Measurements from ENCODE around the gene FGR. TPM values are rescaled to one million over a fixed set of nuclear protein-coding genes. Genes with fewer than 3 reads are reported as not detected.
"Not testable (repeated sequence)": the region's sequence is repeated elsewhere in the genome, so short reads cannot be mapped to it uniquely, and the experiment has no call there.

The FGR gene
- total RNA-seq, 3 donors from 2014 or later, result 0.08 to 0.65 (median 0.61) TPM

DNA sequence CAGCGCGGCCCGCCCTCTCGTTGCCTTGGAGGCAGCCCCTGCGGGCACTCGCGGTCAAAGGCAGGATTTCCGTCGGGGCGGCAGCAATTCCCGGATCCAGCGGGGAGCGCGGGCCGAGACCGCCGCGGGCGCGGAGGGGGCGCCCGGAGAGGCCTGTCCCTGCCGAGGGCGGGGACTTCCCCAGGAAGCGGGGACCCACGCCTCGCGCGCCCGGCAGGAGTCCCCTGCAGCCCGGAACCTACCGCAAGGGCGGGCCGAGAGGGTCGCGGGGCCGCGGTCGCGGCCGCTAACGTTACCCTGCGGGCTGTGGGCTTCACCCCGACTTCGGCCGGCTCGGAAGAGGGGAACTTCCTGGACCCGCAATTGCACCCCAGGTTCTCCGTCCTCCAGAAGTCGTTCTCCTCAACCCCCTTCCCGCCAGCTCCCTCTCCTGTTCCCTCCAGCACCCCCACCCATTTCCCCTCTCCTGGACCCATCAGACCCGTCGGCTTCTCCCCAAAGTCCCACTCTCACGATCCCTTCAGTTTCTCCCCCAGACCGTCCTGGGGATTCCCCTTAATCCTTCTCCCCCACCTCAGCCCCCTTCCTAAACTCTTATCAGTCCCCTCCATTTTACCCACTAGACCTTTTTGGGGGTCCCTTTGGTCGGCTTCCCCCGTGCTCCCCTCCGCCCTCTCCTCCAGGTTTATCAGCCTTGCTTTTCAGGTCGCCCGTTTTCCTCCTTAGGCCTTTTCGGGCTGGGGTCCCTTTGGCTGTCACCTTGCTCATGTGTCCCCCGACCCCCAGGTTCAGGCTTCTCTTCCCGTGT is 604 bp downstream of the FGR start:
- peak in 1 of 2 donors; percentile 12 for ATAC-seq
- Mint-ChIP-seq H3K9me3 (no peaks in the 10 kb centered on the region), H3K4me3 (peak overlapping the region; percentile 61), H3K27me3 (ENCODE audit: low read depth) (no peaks in the 10 kb centered on the region), H3K36me3 (ENCODE audit: insufficient read depth) (no peaks in the 10 kb centered on the region), H3K4me1 (ENCODE audit: low read depth) (peaks cover 69% of the 10 kb centered on the region)
- DNase-seq, result no peak

DNA sequence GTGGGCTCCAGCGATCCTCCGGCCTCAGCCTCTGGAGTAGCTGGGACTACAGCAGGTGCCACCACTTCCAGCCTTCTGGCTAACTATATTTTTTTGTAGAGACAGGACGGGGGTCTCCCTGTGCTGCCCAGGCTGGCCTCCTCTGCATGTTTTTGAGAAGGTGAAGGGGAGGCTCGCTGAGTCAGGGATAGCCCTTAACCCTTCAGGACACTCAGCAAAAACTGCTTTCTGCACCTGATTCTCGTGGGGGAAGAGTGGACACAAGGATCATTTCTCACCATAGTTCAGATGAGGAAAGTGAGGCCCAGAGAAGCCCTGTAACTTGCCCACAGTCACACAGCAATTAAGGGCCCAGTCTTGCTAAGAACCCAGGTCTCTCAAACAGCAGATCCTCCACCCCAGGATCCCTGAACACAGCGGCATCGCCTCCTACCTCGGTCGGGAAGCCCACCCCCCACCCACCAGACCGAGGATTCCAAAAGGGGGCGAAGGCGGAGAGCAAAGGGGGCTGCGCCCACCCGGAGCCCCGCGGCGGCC is 1.3 kb downstream of the FGR start:
- Mint-ChIP-seq H3K4me1 (ENCODE audit: low read depth) (peaks cover 73% of the 10 kb centered on the region), H3K36me3 (ENCODE audit: insufficient read depth) (no peaks in the 10 kb centered on the region), H3K27me3 (ENCODE audit: low read depth) (no peaks in the 10 kb centered on the region), H3K4me3 (peak overlapping the region; percentile 70), H3K9me3 (no peaks in the 10 kb centered on the region)
- ATAC-seq, result no peak
- no peak for DNase-seq

DNA sequence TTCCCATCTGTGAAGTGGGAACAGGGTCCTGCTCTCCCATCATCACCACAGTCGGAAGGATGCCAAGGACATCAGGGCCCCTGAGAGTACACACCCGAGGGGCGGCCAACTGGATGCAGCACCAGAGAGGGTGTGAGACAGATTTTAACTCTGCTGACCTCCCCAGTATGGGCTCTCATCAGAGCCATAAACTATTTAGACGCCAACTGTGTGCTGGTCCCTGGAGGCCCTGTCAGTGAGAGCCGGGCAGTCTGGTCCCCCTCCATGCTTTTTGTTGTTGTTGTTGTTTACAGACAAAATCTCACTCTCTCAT is 1.7 kb downstream of the FGR start:
- H3K4me1 Mint-ChIP-seq (ENCODE audit: low read depth), result peaks cover 76% of the 10 kb centered on the region
- H3K9me3 Mint-ChIP-seq, result no peaks in the 10 kb centered on the region
- DNase-seq (no peak), ATAC-seq (no peak)
- H3K4me3 Mint-ChIP-seq, result peak overlapping the region; percentile 70
- no peaks in the 10 kb centered on the region for H3K27me3 Mint-ChIP-seq (ENCODE audit: low read depth)
- no peaks in the 10 kb centered on the region for H3K36me3 Mint-ChIP-seq (ENCODE audit: insufficient read depth)

DNA sequence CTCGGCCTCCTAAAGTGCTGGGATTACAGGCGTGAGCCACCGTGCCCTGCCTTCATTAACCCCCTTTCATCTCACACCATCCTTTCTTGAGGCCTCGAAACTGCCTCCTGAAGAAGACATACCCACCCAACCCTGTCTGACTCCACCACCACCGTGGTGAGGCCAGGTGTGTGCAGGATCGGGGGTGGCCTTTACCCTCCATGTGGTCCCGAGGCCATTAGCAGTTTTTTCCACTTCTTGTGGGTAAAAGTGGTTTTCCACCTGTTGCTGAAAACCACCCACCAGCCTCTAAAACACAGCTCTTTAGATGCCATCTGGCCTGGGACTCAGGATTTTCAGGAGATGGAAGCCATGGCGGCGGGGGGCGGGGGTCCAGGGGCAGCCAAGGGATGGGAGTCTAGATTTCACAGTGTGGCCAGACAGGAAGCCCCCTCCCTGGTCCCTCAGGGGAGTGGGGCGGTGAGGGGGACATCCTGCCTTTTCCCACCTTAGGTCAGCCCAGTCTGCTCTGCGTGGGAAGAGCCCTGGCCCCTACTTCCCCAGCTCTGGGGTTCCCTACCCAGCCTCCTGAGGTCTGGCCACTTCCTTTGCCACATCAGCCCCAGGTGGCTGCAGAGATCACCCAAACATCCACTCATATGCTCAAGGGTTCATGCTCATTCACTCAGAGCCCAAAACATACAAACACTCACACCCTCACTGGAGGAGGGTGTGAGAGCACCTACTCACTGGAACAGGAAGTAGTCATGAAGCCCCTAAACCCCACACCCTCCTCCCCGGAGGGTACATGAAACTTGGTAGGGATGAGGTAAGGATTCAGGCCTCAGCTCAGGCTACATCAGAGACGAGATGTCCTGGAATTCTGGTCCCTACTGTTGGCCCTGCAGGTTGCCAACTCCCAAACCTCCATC is 2.3 kb downstream of the FGR start:
- Mint-ChIP-seq H3K9me3 (no peaks in the 10 kb centered on the region), H3K36me3 (ENCODE audit: insufficient read depth) (no peaks in the 10 kb centered on the region), H3K4me3 (peak overlapping the region; percentile 70), H3K27me3 (ENCODE audit: low read depth) (no peaks in the 10 kb centered on the region), H3K4me1 (ENCODE audit: low read depth) (peaks cover 73% of the 10 kb centered on the region)
- ATAC-seq (peak; percentile 43 to 51), DNase-seq (peak; percentile 63)

DNA sequence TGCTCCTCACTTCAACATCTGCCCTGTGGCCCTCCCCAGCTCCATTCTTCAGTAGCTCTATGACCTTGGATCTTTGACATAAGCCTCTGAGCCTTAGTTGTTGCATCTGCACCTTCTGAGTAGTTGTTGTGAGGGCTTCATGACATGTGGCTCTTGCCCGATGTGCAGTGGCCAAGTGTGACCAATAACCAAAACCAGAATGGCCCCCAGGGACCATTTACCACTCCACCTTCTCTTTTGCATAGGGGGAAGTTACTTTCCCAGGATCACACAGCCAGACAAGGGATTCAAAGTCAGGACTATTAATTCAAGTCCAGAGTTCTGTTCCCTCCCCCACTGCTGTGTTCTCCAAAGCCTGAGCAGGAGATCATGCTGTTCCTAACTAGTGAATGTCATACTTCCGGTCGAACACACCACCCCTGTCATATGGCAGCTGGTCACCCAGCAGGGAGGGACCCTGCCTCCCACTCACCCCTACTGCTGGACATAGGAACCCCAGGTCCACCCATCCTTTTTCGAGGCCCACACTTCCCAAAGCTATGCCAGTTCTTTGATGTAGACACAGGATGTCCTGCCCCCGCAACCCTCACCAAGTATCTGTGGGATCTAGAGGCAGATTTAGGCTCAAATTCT is 4.0 kb downstream of the FGR start:
- DNase-seq (no peak), ATAC-seq (no peak)
- peaks cover 69% of the 10 kb centered on the region for H3K4me1 Mint-ChIP-seq (ENCODE audit: low read depth)
- H3K9me3 Mint-ChIP-seq, result no peaks in the 10 kb centered on the region
- no peaks in the 10 kb centered on the region for H3K36me3 Mint-ChIP-seq (ENCODE audit: insufficient read depth)
- no peaks in the 10 kb centered on the region for H3K27me3 Mint-ChIP-seq (ENCODE audit: low read depth)
- no peak overlapping the region for H3K4me3 Mint-ChIP-seq

DNA sequence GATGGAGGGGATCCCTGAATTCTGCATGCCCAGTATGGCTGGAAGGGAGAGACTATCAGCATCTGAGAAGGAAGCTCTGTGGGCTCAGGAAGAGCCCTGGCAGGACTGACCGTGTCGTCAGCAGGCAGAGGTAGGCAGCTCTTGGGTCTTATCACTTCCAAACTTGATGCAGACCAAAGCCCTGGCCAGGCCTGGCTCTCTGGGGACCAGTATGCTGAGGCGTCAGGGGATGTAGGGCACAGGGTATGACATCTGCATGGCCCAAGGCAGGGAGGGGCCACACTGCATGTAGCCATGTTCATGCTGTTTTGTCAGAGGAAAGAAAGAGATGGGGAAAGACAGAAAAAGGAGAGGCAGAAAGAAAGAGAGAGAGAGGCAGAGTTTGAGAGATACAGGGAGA is 6.3 kb downstream of the FGR start:
- DNase-seq, result no peak
- Mint-ChIP-seq H3K27me3 (ENCODE audit: low read depth) (no peaks in the 10 kb centered on the region), H3K4me3 (no peak overlapping the region), H3K9me3 (no peaks in the 10 kb centered on the region), H3K4me1 (ENCODE audit: low read depth) (peaks cover 58% of the 10 kb centered on the region), H3K36me3 (ENCODE audit: insufficient read depth) (no peaks in the 10 kb centered on the region)
- ATAC-seq, result no peak

DNA sequence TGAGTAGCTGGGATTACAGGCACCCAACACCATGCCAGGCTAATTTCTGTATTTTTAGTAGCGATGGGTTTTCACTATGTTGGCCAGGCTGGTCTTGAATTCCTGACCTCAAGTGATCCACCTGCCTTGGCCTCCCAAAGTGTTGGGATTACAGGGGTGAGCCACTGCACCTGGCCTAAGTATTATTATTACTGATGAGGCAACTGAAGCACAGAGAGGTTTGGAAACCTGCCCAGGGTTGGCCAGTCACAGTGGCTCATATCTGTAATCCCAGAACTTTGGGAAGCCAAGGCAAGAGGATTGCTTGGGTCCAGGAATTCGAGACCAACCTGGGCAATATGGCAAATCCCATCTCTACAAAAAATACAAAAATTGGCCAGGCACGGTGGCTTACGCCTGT is 7.3 kb downstream of the FGR start:
- H3K4me3 Mint-ChIP-seq; DNase-seq; H3K36me3 Mint-ChIP-seq (ENCODE audit: insufficient read depth); H3K9me3 Mint-ChIP-seq; H3K27me3 Mint-ChIP-seq (ENCODE audit: low read depth); ATAC-seq: not testable (repeated sequence)
- peaks cover 50% of the 10 kb centered on the region for H3K4me1 Mint-ChIP-seq (ENCODE audit: low read depth)

DNA sequence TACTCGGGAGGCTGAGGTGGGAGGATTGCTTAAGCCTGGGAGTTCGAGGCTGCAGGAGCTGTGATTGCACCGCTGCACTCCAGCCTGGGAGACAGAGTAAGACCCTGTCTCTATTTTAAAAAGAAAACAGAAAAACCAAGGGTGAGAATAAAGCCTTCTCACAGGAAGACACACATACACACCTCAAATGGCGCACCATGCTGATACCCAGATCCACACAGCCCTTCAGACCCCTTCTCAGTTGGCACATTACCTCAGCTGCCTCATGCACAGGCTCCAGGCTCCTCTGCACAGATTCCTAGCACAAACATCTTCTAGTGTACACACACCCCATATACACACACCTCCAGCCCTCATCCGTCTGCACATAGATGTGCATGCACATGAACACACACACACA is 7.9 kb downstream of the FGR start:
- Mint-ChIP-seq H3K9me3 (no peaks in the 10 kb centered on the region), H3K36me3 (ENCODE audit: insufficient read depth) (no peaks in the 10 kb centered on the region), H3K4me1 (ENCODE audit: low read depth) (peaks cover 44% of the 10 kb centered on the region), H3K27me3 (ENCODE audit: low read depth) (no peaks in the 10 kb centered on the region), H3K4me3 (no peak overlapping the region)
- no peak for DNase-seq
- no peak for ATAC-seq

DNA sequence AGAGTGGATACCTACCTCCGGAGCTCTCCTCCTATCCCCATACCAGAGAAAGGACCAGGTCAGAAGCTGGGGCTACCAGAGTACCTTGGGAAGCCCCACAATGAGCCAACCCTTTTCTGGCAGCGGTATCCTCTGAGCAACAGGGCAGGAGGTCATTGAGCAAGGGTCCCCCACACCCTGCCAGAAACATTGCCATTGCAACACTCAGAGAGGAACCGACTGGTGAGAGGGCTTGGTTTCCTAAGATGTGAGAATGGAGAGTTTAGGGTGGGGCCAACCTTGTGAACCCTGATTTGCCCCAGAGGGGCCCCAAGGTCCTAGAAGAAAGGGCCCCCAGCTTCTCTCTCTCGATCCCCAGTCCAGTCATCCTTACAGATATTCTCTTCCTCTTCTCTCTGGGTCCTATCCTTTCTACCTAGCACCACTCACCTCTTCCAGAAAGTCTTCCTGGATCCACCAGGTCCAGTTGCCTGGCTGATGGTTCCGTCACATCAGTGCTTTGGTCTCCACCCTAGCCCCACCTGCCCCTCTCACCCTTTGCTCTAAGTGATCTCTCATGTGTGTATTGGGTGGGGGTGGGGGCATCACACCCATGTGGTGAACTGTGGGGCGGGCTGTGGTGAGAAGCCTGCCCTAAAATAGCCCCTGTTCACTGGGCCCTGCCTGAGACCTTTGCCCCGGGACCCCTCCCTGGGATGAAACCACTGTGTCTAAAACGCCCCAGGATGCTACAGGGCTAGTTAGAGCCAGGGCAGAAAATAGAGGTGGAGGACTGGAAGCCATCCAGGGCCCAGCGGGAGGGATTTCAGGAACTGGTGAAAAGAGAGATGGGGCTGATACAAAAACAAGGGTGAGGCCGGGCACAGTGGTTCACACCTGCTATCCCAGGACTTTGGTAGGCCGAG is 8.7 kb downstream of the FGR start:
- no peak overlapping the region for H3K4me3 Mint-ChIP-seq
- peaks cover 36% of the 10 kb centered on the region for H3K4me1 Mint-ChIP-seq (ENCODE audit: low read depth)
- ATAC-seq (no peak), DNase-seq (no peak)
- H3K36me3 Mint-ChIP-seq (ENCODE audit: insufficient read depth), result no peaks in the 10 kb centered on the region
- no peaks in the 10 kb centered on the region for H3K9me3 Mint-ChIP-seq
- no peaks in the 10 kb centered on the region for H3K27me3 Mint-ChIP-seq (ENCODE audit: low read depth)

DNA sequence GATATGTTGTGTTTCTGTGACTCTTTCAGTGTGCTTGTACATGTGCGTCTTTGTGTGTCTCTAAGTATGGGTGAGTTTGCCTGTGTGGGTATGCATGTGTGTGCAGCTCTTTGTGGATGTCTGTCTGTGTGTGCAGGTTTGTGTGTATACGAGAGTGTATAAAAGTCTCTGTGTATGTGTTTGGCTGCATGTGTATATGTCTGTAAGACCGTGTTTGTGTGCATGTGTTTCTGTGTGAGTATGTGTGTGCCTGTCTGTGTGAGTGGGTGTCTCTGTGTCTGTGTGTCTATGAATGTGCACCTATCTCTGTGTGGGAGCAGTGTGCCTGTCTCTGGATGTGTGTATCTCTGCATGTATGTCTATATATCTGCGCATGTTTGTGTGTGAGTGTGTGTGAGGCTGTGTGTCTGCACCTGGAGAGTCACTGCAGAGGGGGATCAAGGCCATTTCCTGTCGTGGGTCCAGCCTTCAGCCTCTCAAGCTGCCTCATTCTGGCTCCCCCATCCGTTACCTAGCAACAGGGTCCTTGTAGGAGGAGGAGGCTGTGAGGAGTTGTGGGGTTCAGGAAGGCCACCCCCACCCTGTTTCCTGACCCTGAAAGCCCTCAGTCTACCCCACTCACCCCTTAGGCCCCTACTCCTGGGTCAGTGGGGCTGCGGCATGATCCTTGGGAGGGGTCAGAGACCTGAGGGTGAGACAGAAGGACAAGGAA is 10.4 kb downstream of the FGR start:
- Mint-ChIP-seq H3K4me1 (ENCODE audit: low read depth) (peaks cover 31% of the 10 kb centered on the region), H3K36me3 (ENCODE audit: insufficient read depth) (no peaks in the 10 kb centered on the region)
- peak in 1 of 2 donors; percentile 16 for ATAC-seq

DNA sequence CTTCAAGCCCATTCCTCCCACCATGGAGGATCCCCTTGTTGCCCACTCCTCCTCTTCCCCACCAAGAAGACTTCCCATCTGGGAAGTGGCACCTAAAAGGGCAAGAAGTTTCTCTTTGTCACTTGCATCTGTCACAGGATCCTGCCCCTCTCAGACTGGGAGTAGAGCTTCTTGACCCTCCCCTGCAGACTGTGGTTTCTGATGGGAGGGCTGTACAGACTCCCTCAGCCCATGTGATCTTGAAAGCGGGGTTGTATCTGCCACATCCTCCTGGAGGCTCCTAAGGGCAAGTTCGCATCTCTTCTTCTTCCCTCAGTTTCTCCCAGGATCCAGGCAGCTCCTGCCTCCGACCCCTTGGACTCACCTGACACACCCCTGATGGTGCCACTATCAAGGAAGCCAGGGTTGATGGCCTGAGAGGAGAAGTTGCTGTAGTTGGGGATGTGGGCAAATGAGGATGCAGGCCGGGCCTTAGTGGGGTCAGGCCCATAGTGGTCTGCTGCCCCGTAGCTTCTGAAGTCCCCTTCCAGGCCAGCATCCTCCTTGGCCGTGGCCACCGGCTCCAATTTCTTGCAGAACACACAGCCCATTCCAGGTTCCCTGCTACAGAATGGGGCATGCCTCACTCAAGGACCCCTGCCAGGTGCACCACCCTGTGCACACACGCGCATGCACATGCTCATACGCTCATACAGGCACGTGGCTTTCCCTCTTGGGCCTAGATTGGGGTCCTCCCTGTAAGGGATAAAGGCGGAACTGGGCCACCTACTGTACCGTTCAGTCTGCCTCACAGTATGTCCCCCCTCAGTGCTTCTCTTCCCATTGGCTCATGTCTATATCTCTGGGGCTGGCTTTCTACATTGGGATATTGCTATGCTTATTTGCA is 11.4 kb downstream of the FGR start:
- H3K9me3 Mint-ChIP-seq, result no peaks in the 10 kb centered on the region
- H3K4me1 Mint-ChIP-seq (ENCODE audit: low read depth), result peaks cover 28% of the 10 kb centered on the region
- no peaks in the 10 kb centered on the region for H3K36me3 Mint-ChIP-seq (ENCODE audit: insufficient read depth)
- DNase-seq (no peak), ATAC-seq (no peak)
- H3K4me3 Mint-ChIP-seq, result no peak overlapping the region
- H3K27me3 Mint-ChIP-seq (ENCODE audit: low read depth), result no peaks in the 10 kb centered on the region

More for the DNA sequence above, 10.4 kb downstream of the FGR start:
- H3K9me3 Mint-ChIP-seq, result no peaks in the 10 kb centered on the region
- H3K27me3 Mint-ChIP-seq (ENCODE audit: low read depth), result no peaks in the 10 kb centered on the region
- DNase-seq, result no peak
- no peak overlapping the region for H3K4me3 Mint-ChIP-seq

DNA sequence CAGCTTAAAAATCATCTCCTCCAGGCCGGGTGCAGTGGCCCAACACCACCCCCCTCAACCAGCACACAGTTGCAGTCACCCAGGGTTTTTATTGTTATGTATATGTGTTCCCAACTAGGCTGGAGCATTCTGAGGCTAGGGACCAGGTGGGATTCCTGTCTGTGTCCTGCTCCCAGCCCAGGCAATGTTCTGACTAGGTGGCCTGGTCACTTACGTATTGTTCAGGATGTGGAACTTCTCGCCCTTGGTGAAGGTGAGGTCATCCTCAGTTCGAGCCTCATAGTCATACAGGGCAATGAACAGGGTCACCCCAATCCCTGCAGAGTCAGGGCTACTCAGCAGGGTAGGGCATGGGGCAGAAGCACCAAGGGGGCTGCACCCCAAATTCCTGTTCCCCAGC is 12.2 kb downstream of the FGR start:
- ATAC-seq, result no peak
- no peaks in the 10 kb centered on the region for H3K36me3 Mint-ChIP-seq (ENCODE audit: insufficient read depth)

More for the DNA sequence above, 12.2 kb downstream of the FGR start:
- no peak for DNase-seq
- Mint-ChIP-seq H3K9me3 (no peaks in the 10 kb centered on the region), H3K4me1 (ENCODE audit: low read depth) (peaks cover 33% of the 10 kb centered on the region), H3K4me3 (no peak overlapping the region), H3K27me3 (ENCODE audit: low read depth) (no peaks in the 10 kb centered on the region)

Measured in activated T-cell treated with anti-CD3 and anti-CD28 coated beads, Interleukin-2, amount 50 U/mL, for 4 hours (primary cell).